Ovary (tissue), 3 donors: ENCODE data around the gene MRC1.

ENCODE experiments used
- EP300 ChIP-seq: sonication (generic); formaldehyde crosslinking; IDR thresholded peaks from one replicate; pipeline ENCODE4 v1.6.1; 2017; ENCODE audit warnings: antibody characterized with exemption
- POLR2A ChIP-seq: fragments of 450-650 bp; IDR thresholded peaks from one replicate; pipeline ENCODE4 v1.6.1; 2017; ENCODE audit warnings: antibody characterized with exemption, mild to moderate bottlenecking, moderate library complexity
- TF ChIP-seq, protein P1 (sequence below), 3 donors: fragments of 450-650 bp in 2 of 3; fragments of 200-600 bp in 1 of 3; IDR thresholded peaks; one replicate each; pipeline versions ENCODE4 v1.5.1 to v1.8.0; 2016 to 2022; ENCODE audit warnings: antibody characterized with exemption in 3 of 3, mild to moderate bottlenecking in 1 of 3
- donor health status: DM: no; HTN: no; CAD: no.

DNA sequence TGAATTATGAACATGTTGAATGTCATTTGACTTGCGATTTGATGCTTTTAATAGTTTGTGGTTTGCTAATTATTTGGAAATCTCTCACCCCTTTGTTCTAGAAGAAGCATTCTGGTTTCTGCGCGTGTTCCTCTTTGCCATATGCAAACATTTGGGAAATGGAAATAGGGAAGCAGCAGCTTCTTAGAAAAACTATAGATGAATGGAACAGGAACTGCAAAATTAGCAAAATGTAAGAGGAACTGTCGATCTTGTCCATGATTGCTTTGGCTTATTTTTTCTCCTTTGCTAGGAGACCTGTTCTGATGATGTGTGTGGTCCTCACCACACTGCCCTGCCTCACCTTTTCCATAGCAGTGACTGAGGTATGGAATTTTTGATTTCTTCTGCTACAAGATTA is 38.1 kb upstream of the MRC1 start:
- TF ChIP-seq, protein P1, sequence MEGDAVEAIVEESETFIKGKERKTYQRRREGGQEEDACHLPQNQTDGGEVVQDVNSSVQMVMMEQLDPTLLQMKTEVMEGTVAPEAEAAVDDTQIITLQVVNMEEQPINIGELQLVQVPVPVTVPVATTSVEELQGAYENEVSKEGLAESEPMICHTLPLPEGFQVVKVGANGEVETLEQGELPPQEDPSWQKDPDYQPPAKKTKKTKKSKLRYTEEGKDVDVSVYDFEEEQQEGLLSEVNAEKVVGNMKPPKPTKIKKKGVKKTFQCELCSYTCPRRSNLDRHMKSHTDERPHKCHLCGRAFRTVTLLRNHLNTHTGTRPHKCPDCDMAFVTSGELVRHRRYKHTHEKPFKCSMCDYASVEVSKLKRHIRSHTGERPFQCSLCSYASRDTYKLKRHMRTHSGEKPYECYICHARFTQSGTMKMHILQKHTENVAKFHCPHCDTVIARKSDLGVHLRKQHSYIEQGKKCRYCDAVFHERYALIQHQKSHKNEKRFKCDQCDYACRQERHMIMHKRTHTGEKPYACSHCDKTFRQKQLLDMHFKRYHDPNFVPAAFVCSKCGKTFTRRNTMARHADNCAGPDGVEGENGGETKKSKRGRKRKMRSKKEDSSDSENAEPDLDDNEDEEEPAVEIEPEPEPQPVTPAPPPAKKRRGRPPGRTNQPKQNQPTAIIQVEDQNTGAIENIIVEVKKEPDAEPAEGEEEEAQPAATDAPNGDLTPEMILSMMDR (IDR thresholded peaks at IDR 0.05), result no peak
- TF ChIP-seq POLR2A (no peak), EP300 (no peak)
